Neuronal stem cell (in vitro differentiated cells): Measurements from ENCODE around the gene ZNF367.

Experiments
- DNase-seq: peaks from one replicate; pipeline ENCODE4 v3.0.0-alpha.2; 2013; ENCODE audit warnings: low spot score
- H2AFZ ChIP-seq: one replicate; pipeline ENCODE4 v1.6.1; 2013; ENCODE audit warnings: mild to moderate bottlenecking, low read length, inconsistent platforms
- H2AK5ac ChIP-seq: 2 replicates; pipeline ENCODE4 v1.6.1; 2013; ENCODE audit warnings: low read depth, mild to moderate bottlenecking, inconsistent platforms, low read length, moderate library complexity, mixed read lengths
- H2BK120ac ChIP-seq: 2 replicates; pipeline ENCODE4 v1.6.1; 2013; ENCODE audit warnings: low read depth, mild to moderate bottlenecking, inconsistent platforms, low read length, moderate library complexity, mixed read lengths
- H2BK12ac ChIP-seq: one replicate; pipeline ENCODE4 v1.6.1; 2013; ENCODE audit warnings: low read length, inconsistent platforms
- H2BK15ac ChIP-seq: 2 replicates; pipeline ENCODE4 v1.6.1; 2013; ENCODE audit warnings: mild to moderate bottlenecking, low read length, inconsistent platforms, mixed read lengths
- H2BK5ac ChIP-seq: one replicate; pipeline ENCODE4 v1.6.1; 2013; ENCODE audit warnings: inconsistent platforms, mild to moderate bottlenecking, low read length, moderate library complexity
- H3K14ac ChIP-seq: one replicate; pipeline ENCODE4 v1.6.1; 2013; ENCODE audit warnings: low read length, inconsistent platforms
- H3K18ac ChIP-seq: 2 replicates; pipeline ENCODE4 v1.6.1; 2013; ENCODE audit warnings: low read length, inconsistent platforms
- H3K23ac ChIP-seq: 2 replicates; pipeline ENCODE4 v1.6.1; 2013; ENCODE audit warnings: low read depth, mild to moderate bottlenecking, mixed read lengths, low read length, inconsistent platforms; ENCODE audit not compliant: poor library complexity
- H3K27ac ChIP-seq: replicated peaks from 3 replicates; pipeline ENCODE4 v1.5.1; 2013; ENCODE audit warnings: low read length, inconsistent platforms
- H3K27me3 ChIP-seq, 3 experiments: 2 replicates each; pipeline ENCODE4 v1.6.1; 2013; ENCODE audit warnings: low read length in 3 of 3, mild to moderate bottlenecking in 2 of 3, inconsistent platforms in 1 of 3, low read depth in 1 of 3, mixed read lengths in 1 of 3, moderate library complexity in 1 of 3; ENCODE audit not compliant: control insufficient read depth in 3 of 3, insufficient read depth in 3 of 3
- H3K36me3 ChIP-seq, 2 donors: replicated peaks in 1 of 2; 2 replicates each; pipeline ENCODE4 v1.6.1; 2013; ENCODE audit warnings: low read length in 2 of 2; ENCODE audit not compliant: control insufficient read depth in 2 of 2, insufficient read depth in 2 of 2
- H3K4ac ChIP-seq: 2 replicates; pipeline ENCODE4 v1.6.1; 2013; ENCODE audit warnings: inconsistent platforms, mild to moderate bottlenecking, low read length, moderate library complexity
- H3K4me1 ChIP-seq, 2 donors: 1 replicate in 1 of 2; 2 replicates in 1 of 2; pipeline ENCODE4 v1.6.1; 2013; ENCODE audit warnings: low read length in 2 of 2, low read depth in 1 of 2; ENCODE audit not compliant: control insufficient read depth in 2 of 2, insufficient read depth in 1 of 2
- H3K4me2 ChIP-seq: one replicate; pipeline ENCODE4 v1.6.1; 2013; ENCODE audit warnings: mild to moderate bottlenecking, low read length, inconsistent platforms; ENCODE audit not compliant: insufficient read depth, poor library complexity, severe bottlenecking
- H3K4me3 ChIP-seq, 2 donors: 2 replicates each; pipeline ENCODE4 v1.5.1; 2013; ENCODE audit warnings: low read length in 2 of 2, mild to moderate bottlenecking in 2 of 2, inconsistent platforms in 1 of 2, moderate library complexity in 1 of 2
- H3K79me1 ChIP-seq: one replicate; pipeline ENCODE4 v1.6.1; 2013; ENCODE audit warnings: low read depth, mild to moderate bottlenecking, inconsistent platforms, low read length, moderate library complexity
- H3K9ac ChIP-seq: one replicate; pipeline ENCODE4 v1.6.1; 2013; ENCODE audit warnings: mild to moderate bottlenecking, low read depth, low read length, inconsistent platforms; ENCODE audit not compliant: poor library complexity
- H3K9me3 ChIP-seq, 2 donors: replicated peaks in 1 of 2; 2 replicates each; pipeline versions ENCODE3 to v1.6.1; 2013; ENCODE audit warnings: low read length in 2 of 2, mild to moderate bottlenecking in 2 of 2, inconsistent platforms in 1 of 2, low read depth in 1 of 2, mixed read lengths in 1 of 2, moderate library complexity in 1 of 2; ENCODE audit not compliant: control insufficient read depth in 2 of 2, insufficient read depth in 1 of 2
- H4K8ac ChIP-seq: one replicate; pipeline ENCODE4 v1.6.1; 2013; ENCODE audit warnings: low read depth, mild to moderate bottlenecking, inconsistent platforms, low read length, moderate library complexity
- H4K91ac ChIP-seq: one replicate; pipeline ENCODE4 v1.6.1; 2013; ENCODE audit warnings: low read length, low read depth, mild to moderate bottlenecking, inconsistent platforms; ENCODE audit not compliant: poor library complexity
- WGBS, 2 donors: extraction: QIAGEN DNeasy Blood & Tissue Kit; methylation state at CpG; one replicate each; pipeline ENCODE4 v1.1.7; 2013; ENCODE audit warnings: missing lambda C conversion rate in 2 of 2, mixed read lengths in 1 of 2; ENCODE audit not compliant: insufficient read length in 2 of 2, insufficient replicate concordance in 1 of 2; ENCODE audit errors: extremely low coverage in 2 of 2; 5-methylcytosine and 5-hydroxymethylcytosine counted together

The ZNF367 gene

DNA sequence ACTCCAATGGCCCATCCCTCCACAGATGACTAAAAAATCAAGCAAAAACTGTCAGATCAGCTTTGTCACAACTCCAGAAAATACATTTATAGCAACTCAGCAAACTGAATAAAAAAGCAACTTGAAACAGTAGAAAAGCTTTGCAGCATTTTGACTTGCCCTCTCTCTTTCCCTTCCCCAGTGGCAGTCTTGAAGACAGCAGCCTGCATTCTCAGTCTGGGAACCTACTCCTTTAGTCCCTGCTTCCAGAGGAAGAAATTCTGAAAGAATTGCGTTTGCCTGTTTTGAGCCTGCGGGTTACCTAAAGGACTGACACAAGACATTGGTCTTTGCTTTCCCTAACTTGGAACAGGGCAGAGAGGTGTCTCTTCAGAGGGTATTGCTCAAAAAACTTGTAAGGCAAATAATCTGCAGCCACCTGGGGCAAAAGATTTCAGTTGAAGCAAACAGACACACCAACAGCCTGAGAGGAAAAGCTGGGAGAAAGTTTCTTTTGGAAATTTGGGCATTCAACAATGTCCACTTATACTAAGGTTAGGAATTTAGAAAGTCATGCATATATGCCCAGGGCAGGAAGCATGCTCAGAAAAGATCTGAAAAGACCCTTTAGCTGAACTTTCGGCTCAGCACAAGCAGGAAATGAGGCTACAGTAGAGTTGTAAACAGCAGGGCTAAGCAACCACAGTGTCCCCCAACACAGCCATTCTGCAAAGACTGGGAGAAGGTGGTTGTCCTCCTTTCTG, 19.4 kb downstream of the ZNF367 start:
- Histone ChIP-seq H4K91ac (no peak overlapping the region), H3K9ac (no peak overlapping the region), H3K14ac (no peak overlapping the region), H3K4me3 (no peak overlapping the region), H2AK5ac (no peak overlapping the region), H3K4ac (no peak overlapping the region), H3K9me3 (peaks cover 2 to 13% of the 10 kb centered on the region in 2 donors), H3K27me3 (no peaks in the 10 kb centered on the region), H3K4me1 (peaks cover 0 to 2% of the 10 kb centered on the region in 2 donors), H2BK120ac (no peak overlapping the region), H3K4me2 (no peak overlapping the region), H2BK5ac (no peak overlapping the region), H3K18ac (no peak overlapping the region), H3K23ac (no peak overlapping the region), H2BK15ac (no peak overlapping the region), H3K36me3 (peaks cover 2 to 53% of the 10 kb centered on the region in 2 donors), H3K27ac (no peak overlapping the region), H3K79me1 (peaks cover 3% of the 10 kb centered on the region), H4K8ac (no peak overlapping the region), H2AFZ (peak overlapping the region; percentile 53), H2BK12ac (no peak overlapping the region)
- DNase-seq, result no peak
- WGBS, 2 donors, result no CpG with 5 or more reads among the region's 3 CpGs

DNA sequence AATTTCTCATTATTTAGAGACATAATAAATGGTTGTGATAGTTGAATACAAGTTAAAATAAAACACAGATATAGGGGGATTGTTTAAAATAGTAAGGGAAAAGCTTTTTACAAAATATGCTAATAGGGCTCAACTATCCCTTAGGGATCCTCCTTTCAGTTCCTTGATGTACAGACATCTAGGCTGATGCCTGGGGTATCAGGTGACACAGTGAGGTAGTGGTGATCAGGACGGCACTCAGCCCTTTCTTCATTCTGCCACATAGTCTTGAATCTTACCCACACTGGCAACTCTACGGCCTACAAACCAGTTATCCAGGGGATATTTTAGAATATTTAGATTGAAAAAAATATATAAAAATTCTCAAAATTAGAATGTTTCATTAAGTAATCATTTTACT, 22.2 kb downstream of the ZNF367 start:
- H2AK5ac ChIP-seq, result no peak overlapping the region
- H4K8ac ChIP-seq, result no peak overlapping the region
- no peak overlapping the region for H3K4me3 ChIP-seq
- no peak overlapping the region for H3K4me2 ChIP-seq
- H3K36me3 ChIP-seq, result peaks cover 15 to 77% of the 10 kb centered on the region in 2 donors
- no peak overlapping the region for H3K4ac ChIP-seq
- no peak overlapping the region for H3K27ac ChIP-seq
- peaks cover 0 to 7% of the 10 kb centered on the region in 2 donors for H3K9me3 ChIP-seq
- no peak overlapping the region for H2BK15ac ChIP-seq
- H2BK5ac ChIP-seq, result no peak overlapping the region
- H3K18ac ChIP-seq, result no peak overlapping the region
- no peak overlapping the region for H4K91ac ChIP-seq
- H3K4me1 ChIP-seq, result peaks cover 0 to 2% of the 10 kb centered on the region in 2 donors
- no peaks in the 10 kb centered on the region for H3K27me3 ChIP-seq
- no peak overlapping the region for H2BK12ac ChIP-seq
- no CpG with 5 or more reads among the region's 2 CpGs for WGBS, 2 donors
- no peak overlapping the region for H2BK120ac ChIP-seq
- H2AFZ ChIP-seq, result no peak overlapping the region
- H3K14ac ChIP-seq, result no peak overlapping the region
- no peak overlapping the region for H3K23ac ChIP-seq
- DNase-seq, result no peak
- H3K79me1 ChIP-seq, result peaks cover 5% of the 10 kb centered on the region
- H3K9ac ChIP-seq, result no peak overlapping the region

DNA sequence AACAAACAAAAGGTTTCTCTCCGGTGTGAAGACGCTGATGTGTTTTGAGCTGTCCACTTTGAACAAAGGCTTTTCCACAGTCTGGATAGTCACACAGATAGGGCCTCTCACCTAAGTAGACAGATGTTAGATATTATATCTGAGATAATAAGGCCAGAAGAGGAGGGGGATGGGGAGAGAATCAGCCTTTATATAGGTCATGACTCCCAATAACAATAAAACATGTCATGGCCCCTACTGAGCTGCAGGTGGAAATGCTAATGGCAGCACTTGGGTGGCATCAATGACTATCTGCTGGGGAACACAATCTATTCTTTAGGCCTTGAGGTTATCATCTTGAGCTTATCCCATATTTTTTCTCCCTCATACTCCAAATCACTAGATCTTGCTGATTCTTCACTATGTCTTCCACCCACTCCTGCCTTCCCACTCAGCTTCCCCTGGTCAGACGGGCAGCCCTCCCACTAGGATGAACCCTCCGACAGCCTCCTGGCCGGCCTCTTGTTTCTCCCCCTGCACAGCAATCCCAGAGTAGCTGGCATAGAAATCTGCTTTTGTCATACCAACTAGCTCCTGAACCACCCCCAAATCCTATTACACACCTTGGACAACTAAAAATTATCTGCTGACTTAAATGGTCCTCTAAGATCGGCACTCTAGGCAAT, 23.2 kb downstream of the ZNF367 start:
- Histone ChIP-seq H4K91ac (no peak overlapping the region), H2BK5ac (no peak overlapping the region), H4K8ac (no peak overlapping the region), H2AK5ac (no peak overlapping the region), H3K4ac (no peak overlapping the region), H3K4me3 (no peak overlapping the region), H3K18ac (no peak overlapping the region), H3K9me3 (no peaks in the 10 kb centered on the region), H3K23ac (no peak overlapping the region), H2BK15ac (no peak overlapping the region), H3K4me2 (no peak overlapping the region), H3K36me3 (peaks cover 18 to 83% of the 10 kb centered on the region in 2 donors), H3K4me1 (peaks cover 0 to 2% of the 10 kb centered on the region in 2 donors), H3K14ac (no peak overlapping the region), H3K27ac (no peak overlapping the region), H2BK12ac (no peak overlapping the region), H2BK120ac (no peak overlapping the region), H3K27me3 (no peaks in the 10 kb centered on the region), H2AFZ (no peak overlapping the region), H3K9ac (no peak overlapping the region), H3K79me1 (peaks cover 5% of the 10 kb centered on the region)
- DNase-seq, result no peak
- WGBS, 2 donors, result no CpG with 5 or more reads among the region's 6 CpGs

DNA sequence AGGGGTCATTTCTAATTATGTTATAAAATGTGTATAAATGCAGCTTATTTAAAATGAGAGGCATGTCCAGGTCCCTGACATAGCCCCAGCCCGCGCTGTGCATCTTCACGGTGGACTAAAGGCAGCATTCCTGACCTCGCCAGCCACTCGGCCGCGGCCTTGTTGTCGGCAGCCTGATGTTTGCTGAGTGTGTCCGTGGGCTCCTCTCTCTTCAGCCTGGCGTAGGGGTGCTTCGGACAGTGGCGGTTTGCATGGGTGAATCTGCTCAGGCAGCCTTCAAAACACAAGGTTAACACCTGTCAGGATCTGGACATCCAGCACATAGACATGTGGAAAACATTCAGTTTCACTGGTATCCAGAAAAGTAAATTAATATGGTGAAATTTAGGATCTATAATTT, 25.9 kb downstream of the ZNF367 start:
- Histone ChIP-seq H3K4me2 (no peak overlapping the region), H3K4ac (no peak overlapping the region), H3K27me3 (no peaks in the 10 kb centered on the region), H3K9ac (peak overlapping the region; percentile 12), H3K79me1 (peaks cover 5% of the 10 kb centered on the region), H2BK120ac (no peak overlapping the region), H3K36me3 (peaks cover 22 to 99% of the 10 kb centered on the region in 2 donors), H2AFZ (no peak overlapping the region), H4K8ac (no peak overlapping the region), H2AK5ac (no peak overlapping the region), H3K4me1 (no peaks in the 10 kb centered on the region), H3K9me3 (no peaks in the 10 kb centered on the region), H4K91ac (no peak overlapping the region), H2BK15ac (no peak overlapping the region), H3K23ac (no peak overlapping the region), H2BK5ac (no peak overlapping the region), H3K27ac (no peak overlapping the region), H3K14ac (no peak overlapping the region), H3K4me3 (no peak overlapping the region), H2BK12ac (no peak overlapping the region), H3K18ac (no peak overlapping the region)
- no peak for DNase-seq
- no CpG with 5 or more reads among the region's 12 CpGs for WGBS, 2 donors
